Panc1 (cell line): ENCODE data around the gene COL4A1. TPM values are rescaled to one million over a fixed set of nuclear protein-coding genes. Genes with fewer than 3 reads are reported as not detected.

ENCODE experiments used
- ATAC-seq: fragments of 200-7000 bp; cut with Tn5 transposase; 2 replicates; pipeline ENCODE4 v1.9.1; 2020; ENCODE audit warnings: mild to moderate bottlenecking, moderate library complexity
- BruUV-seq: library from RNA; stranded (reverse); fragments of 400-500 nt; replicated peaks from 2 replicates; lab custom pipeline; 2021; lab: Mats Ljungman, UMichigan
- CTCF ChIA-PET: fragments of 300-600 bp; sonication (Branson Sonifier 250); formaldehyde crosslinking; loops from one replicate; lab custom pipeline; 2022; ENCODE audit warnings: antibody characterized with exemption; lab: Charles Lee
- POLR2A ChIA-PET: fragments of 300-600 bp; sonication (Branson Sonifier 250); formaldehyde crosslinking; loops from one replicate; lab custom pipeline; 2022; ENCODE audit warnings: antibody characterized with exemption; lab: Charles Lee
- DNase-seq: peaks from one replicate; pipeline ENCODE4 v3.0.0-alpha.2; 2010; ENCODE audit warnings: low read depth, low spot score
- H3K27ac ChIP-seq: 2 replicates; pipeline ENCODE4 v1.5.1; 2011; ENCODE audit warnings: mild to moderate bottlenecking, low read length, inconsistent platforms
- H3K27me3 ChIP-seq: fragments of 200-500 bp; sonication (Bioruptor generic); 2 replicates; pipeline ENCODE4 v1.6.0; 2014; ENCODE audit warnings: low read length, inconsistent platforms; ENCODE audit not compliant: control insufficient read depth, insufficient read depth
- H3K36me3 ChIP-seq: fragments of 200-500 bp; sonication (Bioruptor generic); 2 replicates; pipeline ENCODE4 v1.5.1; 2014; ENCODE audit warnings: inconsistent platforms, mild to moderate bottlenecking, low read length, moderate library complexity; ENCODE audit not compliant: control insufficient read depth, insufficient read depth
- H3K4me1 ChIP-seq: 2 replicates; pipeline ENCODE4 v1.5.1; 2011; ENCODE audit warnings: inconsistent platforms, mild to moderate bottlenecking, low read length, moderate library complexity; ENCODE audit not compliant: control insufficient read depth, insufficient read depth
- H3K4me3 ChIP-seq, 2 experiments: 2 replicates each; pipeline ENCODE4 v1.5.1; 2011 to 2012; ENCODE audit warnings: low read depth in 2 of 2, low read length in 2 of 2, mild to moderate bottlenecking in 2 of 2, inconsistent platforms in 1 of 2, moderate library complexity in 1 of 2
- H3K9me3 ChIP-seq: fragments of 200-500 bp; sonication (Bioruptor generic); 2 replicates; pipeline ENCODE4 v1.5.1; 2014; ENCODE audit warnings: low read depth, mild to moderate bottlenecking, inconsistent platforms, low read length, moderate library complexity; ENCODE audit not compliant: control insufficient read depth, insufficient read depth
- POLR2AphosphoS5 ChIP-seq: IDR thresholded peaks from 2 replicates; pipeline ENCODE4 v1.6.1; 2012; ENCODE audit warnings: mild to moderate bottlenecking, low read depth, low read length, moderate library complexity
- SIN3A ChIP-seq: IDR thresholded peaks from 2 replicates; pipeline ENCODE4 v1.6.1; 2012; ENCODE audit warnings: low read depth, mild to moderate bottlenecking, low read length, moderate library complexity, borderline replicate concordance; ENCODE audit not compliant: insufficient read depth
- TCF7L2 ChIP-seq: IDR thresholded peaks from 2 replicates; pipeline ENCODE4 v1.6.1; 2011; ENCODE audit warnings: mild to moderate bottlenecking, low read depth, low read length, inconsistent platforms
- in situ Hi-C: cut with HindIII; loops from 2 replicates; pipeline ENCODE4 v1.10.0; 2016; ENCODE audit warnings: low sequenced_read_pairs, low pct_unique_long_range_greater_than_20kb
- intact Hi-C: fragments of 100-400 bp; cut with micrococcal nuclease; formaldehyde crosslinking; loops from one replicate; pipeline ENCODE4 v1.10.0; 2022; ENCODE audit not compliant: unreplicated experiment
- total RNA-seq: library from RNA; stranded (reverse); gene quantifications from one replicate; pipeline ENCODE4 v1.2.1, GENCODE V29; 2021; ENCODE audit not compliant: unreplicated experiment
- TF ChIP-seq, protein P1 (sequence below): fragments of 450-650 bp; IDR thresholded peaks from 2 replicates; pipeline ENCODE4 v1.5.1; 2017; ENCODE audit warnings: mild to moderate bottlenecking
- TF ChIP-seq, protein P2 (sequence below), 2 experiments: IDR thresholded peaks; 2 replicates each; pipeline ENCODE4 v1.6.1; 2011 to 2012; ENCODE audit warnings: low read depth in 2 of 2, control low read depth in 1 of 2, low read length in 1 of 2, mild to moderate bottlenecking in 1 of 2, moderate library complexity in 1 of 2; ENCODE audit not compliant: insufficient read depth in 1 of 2

The COL4A1 gene
- total RNA-seq, 1 experiment from 2014 or later = 1.1 TPM

DNA sequence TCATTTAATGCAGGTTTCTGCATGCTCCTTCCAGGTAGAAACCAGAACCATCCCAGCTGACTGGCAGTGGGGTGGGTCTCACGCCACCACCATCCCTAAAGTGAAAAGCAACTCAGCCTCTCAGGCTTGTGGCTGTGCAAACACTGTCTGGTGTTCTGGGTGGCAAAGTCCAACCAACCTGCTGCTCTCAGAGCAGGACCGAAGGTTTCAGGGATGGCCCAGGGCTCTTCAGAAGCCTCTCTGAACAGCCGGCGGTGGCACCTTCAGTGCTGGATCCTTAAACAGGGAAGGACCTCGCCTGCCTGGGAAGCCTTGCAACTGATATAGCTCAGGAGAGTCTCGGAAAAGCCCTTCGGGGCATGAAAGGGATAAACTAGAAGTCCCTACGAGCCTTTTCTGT, 100.8 kb downstream of the COL4A1 start:
- ChIA-PET POLR2A (no interaction called here), CTCF (no interaction called here)
- TF ChIP-seq SIN3A (no peak), POLR2AphosphoS5 (no peak), TCF7L2 (no peak)
- TF ChIP-seq, protein P1, sequence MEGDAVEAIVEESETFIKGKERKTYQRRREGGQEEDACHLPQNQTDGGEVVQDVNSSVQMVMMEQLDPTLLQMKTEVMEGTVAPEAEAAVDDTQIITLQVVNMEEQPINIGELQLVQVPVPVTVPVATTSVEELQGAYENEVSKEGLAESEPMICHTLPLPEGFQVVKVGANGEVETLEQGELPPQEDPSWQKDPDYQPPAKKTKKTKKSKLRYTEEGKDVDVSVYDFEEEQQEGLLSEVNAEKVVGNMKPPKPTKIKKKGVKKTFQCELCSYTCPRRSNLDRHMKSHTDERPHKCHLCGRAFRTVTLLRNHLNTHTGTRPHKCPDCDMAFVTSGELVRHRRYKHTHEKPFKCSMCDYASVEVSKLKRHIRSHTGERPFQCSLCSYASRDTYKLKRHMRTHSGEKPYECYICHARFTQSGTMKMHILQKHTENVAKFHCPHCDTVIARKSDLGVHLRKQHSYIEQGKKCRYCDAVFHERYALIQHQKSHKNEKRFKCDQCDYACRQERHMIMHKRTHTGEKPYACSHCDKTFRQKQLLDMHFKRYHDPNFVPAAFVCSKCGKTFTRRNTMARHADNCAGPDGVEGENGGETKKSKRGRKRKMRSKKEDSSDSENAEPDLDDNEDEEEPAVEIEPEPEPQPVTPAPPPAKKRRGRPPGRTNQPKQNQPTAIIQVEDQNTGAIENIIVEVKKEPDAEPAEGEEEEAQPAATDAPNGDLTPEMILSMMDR = no peak
- TF ChIP-seq, protein P2, sequence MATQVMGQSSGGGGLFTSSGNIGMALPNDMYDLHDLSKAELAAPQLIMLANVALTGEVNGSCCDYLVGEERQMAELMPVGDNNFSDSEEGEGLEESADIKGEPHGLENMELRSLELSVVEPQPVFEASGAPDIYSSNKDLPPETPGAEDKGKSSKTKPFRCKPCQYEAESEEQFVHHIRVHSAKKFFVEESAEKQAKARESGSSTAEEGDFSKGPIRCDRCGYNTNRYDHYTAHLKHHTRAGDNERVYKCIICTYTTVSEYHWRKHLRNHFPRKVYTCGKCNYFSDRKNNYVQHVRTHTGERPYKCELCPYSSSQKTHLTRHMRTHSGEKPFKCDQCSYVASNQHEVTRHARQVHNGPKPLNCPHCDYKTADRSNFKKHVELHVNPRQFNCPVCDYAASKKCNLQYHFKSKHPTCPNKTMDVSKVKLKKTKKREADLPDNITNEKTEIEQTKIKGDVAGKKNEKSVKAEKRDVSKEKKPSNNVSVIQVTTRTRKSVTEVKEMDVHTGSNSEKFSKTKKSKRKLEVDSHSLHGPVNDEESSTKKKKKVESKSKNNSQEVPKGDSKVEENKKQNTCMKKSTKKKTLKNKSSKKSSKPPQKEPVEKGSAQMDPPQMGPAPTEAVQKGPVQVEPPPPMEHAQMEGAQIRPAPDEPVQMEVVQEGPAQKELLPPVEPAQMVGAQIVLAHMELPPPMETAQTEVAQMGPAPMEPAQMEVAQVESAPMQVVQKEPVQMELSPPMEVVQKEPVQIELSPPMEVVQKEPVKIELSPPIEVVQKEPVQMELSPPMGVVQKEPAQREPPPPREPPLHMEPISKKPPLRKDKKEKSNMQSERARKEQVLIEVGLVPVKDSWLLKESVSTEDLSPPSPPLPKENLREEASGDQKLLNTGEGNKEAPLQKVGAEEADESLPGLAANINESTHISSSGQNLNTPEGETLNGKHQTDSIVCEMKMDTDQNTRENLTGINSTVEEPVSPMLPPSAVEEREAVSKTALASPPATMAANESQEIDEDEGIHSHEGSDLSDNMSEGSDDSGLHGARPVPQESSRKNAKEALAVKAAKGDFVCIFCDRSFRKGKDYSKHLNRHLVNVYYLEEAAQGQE (IDR thresholded peaks at IDR 0.05; ENCODE audit: insufficient read depth in 1 of 2, low read depth in 2 of 2, low read length in 1 of 2) = no peak
- Histone ChIP-seq H3K27me3 (no peaks in the 10 kb centered on the region), H3K27ac (no peak overlapping the region), H3K4me3 (no peak overlapping the region), H3K36me3 (no peaks in the 10 kb centered on the region), H3K4me1 (no peaks in the 10 kb centered on the region), H3K9me3 (no peaks in the 10 kb centered on the region)
- in situ Hi-C loops = no loop called here
- no TSS peak for BruUV-seq
- intact Hi-C loops = no loop called here
- ATAC-seq (no peak), DNase-seq (no peak)

DNA sequence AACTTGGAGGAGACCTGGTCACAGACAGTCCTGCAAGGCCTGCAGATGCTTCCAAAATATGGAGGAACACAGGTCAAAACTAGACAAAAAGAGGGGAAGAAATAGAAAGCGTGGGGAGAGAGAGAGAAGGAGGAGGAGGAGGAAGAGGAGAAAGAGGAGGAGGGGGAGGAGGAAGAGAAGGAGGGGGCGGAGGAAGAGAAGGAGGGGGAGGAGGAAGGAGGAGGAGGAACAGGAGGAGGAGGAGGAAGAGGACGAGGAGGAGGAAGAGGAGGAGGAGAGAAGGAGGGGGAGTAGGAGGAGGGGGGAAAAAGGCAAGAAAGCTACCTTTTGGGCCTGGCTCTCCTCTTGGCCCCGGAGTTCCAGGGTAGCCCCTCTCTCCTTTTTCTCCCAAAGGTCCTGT, 105.8 kb downstream of the COL4A1 start:
- no TSS peak for BruUV-seq
- CTCF ChIA-PET = no interaction called here
- no peak overlapping the region for H3K4me3 ChIP-seq
- TF ChIP-seq POLR2AphosphoS5 (no peak), SIN3A (no peak), TCF7L2 (no peak)
- TF ChIP-seq, protein P1 = no peak
- TF ChIP-seq, protein P2 (IDR thresholded peaks at IDR 0.05; ENCODE audit: insufficient read depth in 1 of 2, low read depth in 2 of 2, low read length in 1 of 2) = no peak
- no peaks in the 10 kb centered on the region for H3K4me1 ChIP-seq
- in situ Hi-C loops = no loop called here
- POLR2A ChIA-PET = no interaction called here
- H3K9me3 ChIP-seq = no peaks in the 10 kb centered on the region
- no peaks in the 10 kb centered on the region for H3K36me3 ChIP-seq
- intact Hi-C loops = no loop called here
- H3K27ac ChIP-seq = no peak overlapping the region
- DNase-seq (no peak), ATAC-seq (no peak)
- H3K27me3 ChIP-seq = no peaks in the 10 kb centered on the region
